ENCODE measurements around the gene HSPB8. TPM values are rescaled to one million over a fixed set of nuclear protein-coding genes. Genes with fewer than 3 reads are reported as not detected.

The HSPB8 gene
- total RNA-seq, 2 experiments from 2014 or later: not detected

GRCh38 chr12:119229205-119229604, 50.5 kb downstream of the HSPB8 start:
- H4K20me1 ChIP-seq (ENCODE audit: insufficient read depth, low read length): no peaks in the 10 kb centered on the region
- H3K36me3 ChIP-seq (ENCODE audit: insufficient read depth, low read length): no peaks in the 10 kb centered on the region
- 0 out of 2 replicates have a peak overlapping the region, but pooled peaks have one; percentile 98 for H2AFZ ChIP-seq (ENCODE audit: low read length)
- no peak overlapping the region for H3K4me2 ChIP-seq (ENCODE audit: low read length)
- no peak for DNase-seq (ENCODE audit: low spot score)
- CTCF ChIA-PET (ENCODE audit: unreplicated experiment): no interaction called here
- no peaks in the 10 kb centered on the region for H3K79me2 ChIP-seq (ENCODE audit: insufficient read depth, low read depth, low read length)
- no peaks in the 10 kb centered on the region for H3K4me1 ChIP-seq (ENCODE audit: insufficient read depth, low read length, poor library complexity, severe bottlenecking)
- 0 out of 2 replicates have a peak, but pooled peaks cover 9% of the 10 kb centered on the region for H3K9me3 ChIP-seq (ENCODE audit: low read length)
- POLR2A ChIA-PET: interaction anchor here (0.6 kb wide), 1 partner anchor 714 kb away, joined by 3 read pairs; no protein-coding TSS in a partner anchor
- H3K9me2 ChIP-seq (ENCODE audit: insufficient read depth, low read length): no peaks in the 10 kb centered on the region
- no peak for TF ChIP-seq CTCF (conservative IDR thresholded peaks at IDR 0.05; ENCODE audit: low read length)
- TF ChIP-seq EZH2phosphoT487 (IDR thresholded peaks at IDR 0.05; ENCODE audit: borderline replicate concordance, low read depth, low read length): no peak
- H3K27ac ChIP-seq (ENCODE audit: low read depth, low read length, poor library complexity, severe bottlenecking): no peak overlapping the region
- no TSS peak for BruUV-seq (replicated peaks)
- H3K4me3 ChIP-seq (ENCODE audit: low read depth, low read length, poor library complexity, severe bottlenecking): no peak overlapping the region
- intact Hi-C loops (cut with micrococcal nuclease; ENCODE audit: unreplicated experiment): no loop called here

GRCh38 chr12:119229837-119230236, 51.1 kb downstream of the HSPB8 start:
- Histone ChIP-seq H3K4me3 (ENCODE audit: low read depth, low read length, poor library complexity, severe bottlenecking) (no peak overlapping the region), H3K4me1 (ENCODE audit: insufficient read depth, low read length, poor library complexity, severe bottlenecking) (no peaks in the 10 kb centered on the region), H3K9me3 (ENCODE audit: low read length) (0 out of 2 replicates have a peak, but pooled peaks cover 9% of the 10 kb centered on the region), H3K36me3 (ENCODE audit: insufficient read depth, low read length) (no peaks in the 10 kb centered on the region), H3K4me2 (ENCODE audit: low read length) (peak overlapping the region; percentile 40), H3K27ac (ENCODE audit: low read depth, low read length, poor library complexity, severe bottlenecking) (no peak overlapping the region), H2AFZ (ENCODE audit: low read length) (peak overlapping the region; percentile 98), H3K79me2 (ENCODE audit: insufficient read depth, low read depth, low read length) (no peaks in the 10 kb centered on the region), H3K9me2 (ENCODE audit: insufficient read depth, low read length) (no peaks in the 10 kb centered on the region), H4K20me1 (ENCODE audit: insufficient read depth, low read length) (no peaks in the 10 kb centered on the region)
- CTCF ChIA-PET (ENCODE audit: unreplicated experiment): no interaction called here
- POLR2A ChIA-PET: interaction anchor here (0.6 kb wide), 1 partner anchor 714 kb away, joined by 3 read pairs; no protein-coding TSS in a partner anchor
- no TSS peak for BruUV-seq (replicated peaks)
- TF ChIP-seq EZH2phosphoT487 (IDR thresholded peaks at IDR 0.05; ENCODE audit: borderline replicate concordance, low read depth, low read length) (no peak), CTCF (conservative IDR thresholded peaks at IDR 0.05; ENCODE audit: low read length) (no peak)
- peak; percentile 51 for DNase-seq (ENCODE audit: low spot score)
- intact Hi-C loops (cut with micrococcal nuclease; ENCODE audit: unreplicated experiment): no loop called here

DNA sequence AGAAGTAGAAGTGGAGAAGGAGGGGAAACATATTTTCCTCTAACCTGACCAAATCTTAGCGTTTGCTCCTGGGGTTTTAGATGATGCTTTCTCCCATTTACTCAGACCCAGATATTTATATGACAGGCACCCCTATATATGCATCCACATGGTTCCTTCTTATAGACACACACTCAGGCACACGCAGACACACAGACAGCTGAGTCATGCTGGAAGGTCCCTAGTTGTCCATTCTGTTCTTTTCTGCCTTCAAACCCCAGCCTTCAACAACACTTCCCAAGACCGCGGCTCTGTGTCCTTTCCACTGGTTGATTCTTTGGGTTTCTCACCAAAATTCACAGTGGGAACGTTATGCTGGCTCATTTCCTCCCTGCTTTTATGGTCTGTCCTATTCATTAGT, 52.1 kb downstream of the HSPB8 start:
- peak overlapping the region; percentile 98; the same call in 1 of the 2 replicates for H2AFZ ChIP-seq (ENCODE audit: low read length)
- BruUV-seq (replicated peaks): no TSS peak
- H3K4me1 ChIP-seq (ENCODE audit: insufficient read depth, low read length, poor library complexity, severe bottlenecking): no peaks in the 10 kb centered on the region

More for the DNA sequence above, 52.1 kb downstream of the HSPB8 start:
- no peak overlapping the region for H3K4me3 ChIP-seq (ENCODE audit: low read depth, low read length, poor library complexity, severe bottlenecking)
- no peak overlapping the region for H3K4me2 ChIP-seq (ENCODE audit: low read length)
- H3K36me3 ChIP-seq (ENCODE audit: insufficient read depth, low read length): no peaks in the 10 kb centered on the region
- DNase-seq (ENCODE audit: low spot score): no peak
- ChIA-PET CTCF (ENCODE audit: unreplicated experiment) (no interaction called here), POLR2A (no interaction called here)
- H3K9me2 ChIP-seq (ENCODE audit: insufficient read depth, low read length): no peaks in the 10 kb centered on the region
- H3K27ac ChIP-seq (ENCODE audit: low read depth, low read length, poor library complexity, severe bottlenecking): no peak overlapping the region
- no peaks in the 10 kb centered on the region for H3K79me2 ChIP-seq (ENCODE audit: insufficient read depth, low read depth, low read length)
- no peaks in the 10 kb centered on the region for H4K20me1 ChIP-seq (ENCODE audit: insufficient read depth, low read length)
- intact Hi-C loops (cut with micrococcal nuclease; ENCODE audit: unreplicated experiment): no loop called here
- 0 out of 2 replicates have a peak, but pooled peaks cover 9% of the 10 kb centered on the region for H3K9me3 ChIP-seq (ENCODE audit: low read length)
- TF ChIP-seq EZH2phosphoT487 (IDR thresholded peaks at IDR 0.05; ENCODE audit: borderline replicate concordance, low read depth, low read length) (no peak), CTCF (conservative IDR thresholded peaks at IDR 0.05; ENCODE audit: low read length) (no peak)
